ENCODE data around the gene MIOS.

The MIOS gene

DNA sequence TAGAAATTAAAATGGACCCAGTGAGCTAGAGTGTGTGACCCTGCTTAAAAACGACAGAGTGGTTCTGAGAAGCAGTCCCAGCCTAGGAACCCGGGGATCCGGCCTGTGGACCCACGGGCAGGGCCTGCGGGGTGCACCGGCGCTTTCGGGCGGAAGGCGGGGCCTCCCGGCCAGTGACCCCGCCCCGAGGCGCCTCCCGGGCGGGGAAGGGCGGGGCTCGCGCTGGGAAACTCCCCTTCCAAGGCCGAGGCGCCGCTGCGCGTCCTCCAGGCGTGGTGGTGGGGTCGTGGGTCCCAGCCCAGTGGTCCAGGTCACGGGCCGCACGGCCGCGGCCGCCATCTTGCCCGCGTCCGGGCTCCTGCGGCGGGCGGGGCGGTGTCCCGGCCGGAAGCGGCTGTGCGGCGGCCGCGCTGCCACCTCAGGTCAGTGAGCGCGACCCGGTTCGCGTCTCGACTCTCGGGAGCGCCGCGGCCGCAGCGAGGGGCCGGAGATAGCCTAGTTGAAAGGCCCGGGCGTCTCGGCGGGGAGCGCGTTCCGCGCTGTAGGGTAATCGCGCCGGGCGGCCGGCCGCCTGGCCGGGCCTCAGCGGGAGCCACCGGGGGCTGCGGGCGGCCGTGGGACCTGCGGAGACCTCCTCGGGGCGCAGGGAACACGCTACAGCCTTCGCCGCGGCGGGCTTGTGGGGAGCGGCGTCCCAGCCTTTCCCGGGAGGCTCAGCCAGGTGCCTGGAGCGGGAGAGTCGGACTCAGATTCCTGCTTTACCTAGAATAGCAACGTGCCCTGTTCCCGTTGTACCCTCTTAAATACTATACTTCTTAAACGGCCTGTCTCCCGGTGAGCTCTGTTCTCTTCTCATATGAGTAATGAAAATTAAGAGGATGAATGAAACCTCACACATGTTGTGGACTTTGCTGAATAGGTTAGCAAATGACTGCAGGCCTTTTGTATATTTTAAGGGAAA is at the start of gene MIOS:
Gene MIOS (plus strand): TSS at position 234 of the 961 bp plus-strand sequence. CDS start 5,592 bp downstream, outside the sequence.
- DNase-seq (ENCODE audit: low read depth in 2 of 2): peak in 1 of 2 experiments; percentile 27

DNA sequence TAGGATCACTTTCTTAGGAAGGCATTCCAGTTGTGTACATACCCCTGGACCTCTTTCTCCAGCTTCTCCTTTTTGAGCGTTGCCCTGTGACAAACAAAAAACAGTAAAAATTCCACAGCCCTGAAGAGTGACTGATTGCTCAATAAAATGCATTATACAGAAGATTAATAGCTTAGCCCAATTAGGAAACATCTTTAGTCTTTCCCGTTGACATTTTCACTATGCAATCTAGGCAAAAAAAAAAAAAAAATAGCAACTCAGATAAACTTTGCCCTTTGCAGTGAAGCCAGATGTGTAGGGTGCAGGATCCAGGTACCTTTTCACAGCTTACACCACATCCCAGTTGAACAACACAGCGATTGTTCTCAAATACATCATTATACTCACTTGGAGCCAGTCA is 48.9 kb upstream of the MIOS start:
- no peak for DNase-seq (ENCODE audit: low read depth in 2 of 2)

DNA sequence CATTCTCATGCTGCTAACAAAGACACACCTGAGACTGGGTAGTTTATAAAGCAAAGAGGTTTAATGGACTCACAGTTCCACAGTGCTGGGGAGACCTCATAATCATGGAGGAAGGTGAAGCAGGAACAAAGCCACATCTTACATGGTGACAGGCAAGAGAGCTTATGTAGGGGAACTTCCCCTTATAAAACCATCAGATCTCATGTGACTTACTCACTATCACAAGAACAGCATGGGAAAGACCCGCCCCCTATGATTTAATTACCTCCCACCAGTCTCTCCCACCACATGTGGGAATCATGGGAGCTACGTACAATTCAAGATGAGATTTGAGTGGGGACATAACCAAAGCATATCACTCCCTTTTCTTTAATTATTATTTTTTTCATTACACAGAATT is 47.6 kb upstream of the MIOS start:
- no peak for DNase-seq (ENCODE audit: low read depth in 2 of 2)

DNA sequence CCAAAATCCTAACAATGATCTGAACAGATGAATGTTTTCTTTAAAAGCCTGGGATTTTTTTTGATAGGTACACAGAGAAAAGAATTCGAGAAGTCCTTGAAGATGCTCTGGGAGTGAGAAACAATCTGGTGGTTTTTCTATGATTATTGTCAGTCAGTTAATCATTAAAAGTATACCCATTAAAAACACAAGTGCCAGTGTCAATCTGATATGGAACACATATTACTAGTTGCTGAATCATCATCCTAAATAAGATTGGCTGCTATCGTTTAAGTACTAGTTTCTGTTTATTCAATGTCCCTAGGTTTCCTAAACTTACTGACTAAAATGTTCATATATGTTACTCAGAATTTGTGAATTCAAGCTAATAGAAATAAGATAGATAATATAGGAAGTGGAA is 47.2 kb upstream of the MIOS start:
- DNase-seq (ENCODE audit: low read depth in 2 of 2): no peak

DNA sequence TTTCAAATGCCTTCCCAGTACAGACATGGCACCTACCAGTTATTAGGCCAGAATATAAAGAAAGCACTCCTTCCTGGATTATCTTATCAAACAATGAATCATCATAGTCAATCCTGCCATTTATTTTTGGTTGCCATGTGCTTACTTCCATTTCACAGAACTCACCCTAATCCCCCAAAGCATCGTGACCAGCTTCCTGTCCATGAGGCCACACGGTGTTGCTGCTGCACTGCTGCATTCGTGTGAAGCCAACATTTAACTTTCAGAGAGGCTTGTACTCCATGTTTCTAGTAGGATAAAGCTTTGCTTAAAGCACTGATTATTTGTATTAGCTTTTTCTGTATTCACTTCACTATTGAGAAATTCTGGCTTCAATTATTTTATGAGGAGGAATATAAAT is 45.4 kb upstream of the MIOS start:
- no peak for DNase-seq (ENCODE audit: low read depth in 2 of 2)

DNA sequence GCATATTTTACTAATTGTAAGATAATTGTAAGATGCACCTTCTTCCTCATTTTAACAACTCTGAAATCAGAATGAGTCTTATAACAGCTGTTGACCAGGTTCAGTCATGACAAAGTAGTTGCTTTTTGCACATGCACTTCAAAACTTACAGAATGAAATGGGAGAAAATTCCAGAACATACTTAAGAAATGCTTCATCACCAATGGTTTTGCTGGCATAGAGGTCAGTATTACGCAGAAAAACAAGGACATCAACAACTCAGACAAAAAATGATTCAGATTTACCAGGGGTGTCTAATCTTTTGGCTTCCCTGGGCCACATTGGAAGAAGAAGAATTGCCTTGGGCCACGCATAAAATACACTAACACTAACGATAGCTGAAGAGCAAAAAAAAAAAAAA is 44.3 kb upstream of the MIOS start:
- no peak for DNase-seq (ENCODE audit: low read depth in 2 of 2)

DNA sequence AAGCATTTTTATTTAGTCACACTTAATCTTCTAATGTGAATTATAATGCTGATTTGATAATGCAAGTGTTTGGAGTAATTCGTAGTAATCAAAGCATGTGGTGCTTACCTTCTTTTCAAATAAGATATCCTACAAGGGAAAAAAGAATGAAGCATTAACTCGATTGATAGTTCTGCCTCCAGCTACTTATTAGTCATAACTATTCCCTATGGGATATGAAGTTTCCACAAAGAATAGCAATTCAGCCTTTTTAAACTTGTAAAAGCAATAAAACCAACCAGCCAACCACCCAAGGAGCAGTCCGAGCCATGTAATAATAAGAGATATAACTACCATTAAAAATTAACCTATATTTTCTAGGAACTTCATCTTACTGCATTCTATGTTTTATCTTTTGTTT is 42.6 kb upstream of the MIOS start:
- no peak for DNase-seq (ENCODE audit: low read depth in 2 of 2)

DNA sequence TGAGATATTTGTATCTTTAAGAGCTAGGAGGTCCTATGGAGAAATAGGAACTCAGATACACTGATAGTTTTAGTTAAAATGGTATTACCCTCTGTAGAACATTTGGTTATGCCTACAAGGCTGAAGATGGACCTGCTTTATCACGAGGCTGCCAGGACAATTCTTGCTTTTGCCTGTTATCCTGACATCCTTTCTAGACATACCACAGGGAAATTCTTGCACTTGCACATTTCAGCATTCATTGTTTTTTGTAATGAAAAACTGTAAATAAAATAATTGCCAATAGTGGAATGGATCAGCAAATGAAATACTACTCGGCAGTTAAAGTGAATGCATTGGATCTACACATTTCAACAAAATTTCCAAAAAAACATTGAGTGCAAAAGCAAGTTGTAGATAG is 40.7 kb upstream of the MIOS start:
- DNase-seq (ENCODE audit: low read depth in 2 of 2): no peak

DNA sequence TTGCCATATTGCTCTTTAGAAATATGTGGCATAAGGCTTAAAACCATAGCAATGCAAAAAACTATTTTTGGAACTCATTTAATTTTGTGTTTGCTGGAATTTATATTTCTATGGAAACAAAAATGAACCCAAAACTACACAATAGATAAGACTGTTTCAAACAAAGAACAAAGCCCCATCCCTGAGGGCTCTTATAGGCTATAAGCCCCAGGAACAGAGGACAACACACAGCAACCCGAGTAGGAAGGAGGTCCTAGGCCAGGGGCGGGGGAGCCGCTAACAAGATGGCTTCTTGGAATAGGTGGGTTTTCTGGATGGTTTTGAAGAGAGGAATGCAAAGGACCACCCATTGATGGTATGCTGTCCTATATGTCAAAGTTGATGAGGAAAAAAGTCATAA is 39.6 kb upstream of the MIOS start:
- DNase-seq (ENCODE audit: low read depth in 2 of 2): no peak

DNA sequence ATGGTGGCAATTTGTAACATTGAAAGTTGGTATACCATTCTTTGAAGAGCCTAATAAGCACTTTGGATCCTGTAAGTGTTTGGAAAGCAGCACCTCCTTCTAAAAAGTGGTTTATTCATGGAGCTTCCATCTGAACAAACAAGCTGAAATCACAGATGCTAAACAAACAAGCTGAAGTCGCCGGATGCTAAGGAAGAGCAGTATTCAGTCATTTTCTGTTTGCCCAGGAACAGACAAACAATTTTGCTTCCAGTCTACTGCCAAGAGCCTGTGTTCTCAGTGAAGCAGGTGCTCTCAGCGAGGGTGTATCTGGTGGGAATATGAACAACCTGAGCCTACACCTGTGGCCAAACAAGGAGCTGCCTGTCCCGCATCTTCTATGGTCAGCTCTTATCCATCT is 37.4 kb upstream of the MIOS start:
- no peak for DNase-seq (ENCODE audit: low read depth in 2 of 2)

DNA sequence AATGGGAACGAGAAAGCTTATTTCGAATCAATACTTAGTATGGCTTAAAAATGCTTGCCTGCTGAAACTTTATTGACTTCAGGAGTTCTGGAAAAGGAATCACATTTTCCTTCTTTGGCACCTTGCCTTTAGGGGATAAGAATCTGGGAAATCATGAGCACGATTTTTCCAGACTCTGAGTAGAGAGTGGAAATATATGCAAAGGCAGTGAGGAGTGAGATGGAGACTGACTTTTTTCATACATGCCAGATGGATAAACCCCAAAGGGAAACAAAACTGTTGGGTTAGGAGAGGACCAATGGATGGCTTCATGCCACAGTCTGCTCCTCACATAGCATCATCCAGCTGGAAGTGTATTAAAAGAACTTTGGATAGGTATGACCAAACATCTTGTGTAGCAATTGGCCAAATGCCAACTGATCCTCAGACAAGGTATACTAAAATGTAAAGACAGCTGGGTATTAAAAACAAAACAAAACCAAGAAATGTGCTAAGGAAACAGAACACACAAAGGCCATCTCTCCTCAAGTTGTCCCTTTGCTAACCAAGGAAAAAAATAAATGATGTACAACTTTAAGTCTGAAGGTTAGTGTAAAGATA is 32.8 kb upstream of the MIOS start:
- DNase-seq (ENCODE audit: low read depth in 2 of 2): no peak

DNA sequence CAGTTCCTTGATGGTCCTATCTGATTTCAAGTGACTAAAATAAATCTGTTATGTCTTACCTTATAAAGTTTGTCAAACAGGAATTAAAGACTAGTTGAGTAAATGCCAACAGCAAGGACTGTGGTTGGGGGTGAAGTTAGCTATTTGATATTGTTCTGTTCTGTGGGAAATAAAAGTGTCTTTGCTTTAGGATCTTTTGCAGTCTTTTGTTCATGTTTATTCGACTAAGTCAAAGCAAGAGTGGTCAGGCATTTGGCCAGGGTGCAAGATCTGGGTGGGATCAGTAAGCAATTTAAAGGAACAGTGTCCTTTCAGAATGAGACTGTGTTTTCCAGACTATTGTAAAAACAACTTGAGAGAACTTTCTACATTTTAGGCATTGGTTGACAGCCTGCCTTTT is 31.0 kb upstream of the MIOS start, which contains the start of gene COL28A1:
Gene COL28A1 (minus strand): TSS at position 183 of the 400 bp plus-strand sequence. CDS start 2,998 bp downstream, outside the sequence.
- no peak for DNase-seq (ENCODE audit: low read depth in 2 of 2)

DNA sequence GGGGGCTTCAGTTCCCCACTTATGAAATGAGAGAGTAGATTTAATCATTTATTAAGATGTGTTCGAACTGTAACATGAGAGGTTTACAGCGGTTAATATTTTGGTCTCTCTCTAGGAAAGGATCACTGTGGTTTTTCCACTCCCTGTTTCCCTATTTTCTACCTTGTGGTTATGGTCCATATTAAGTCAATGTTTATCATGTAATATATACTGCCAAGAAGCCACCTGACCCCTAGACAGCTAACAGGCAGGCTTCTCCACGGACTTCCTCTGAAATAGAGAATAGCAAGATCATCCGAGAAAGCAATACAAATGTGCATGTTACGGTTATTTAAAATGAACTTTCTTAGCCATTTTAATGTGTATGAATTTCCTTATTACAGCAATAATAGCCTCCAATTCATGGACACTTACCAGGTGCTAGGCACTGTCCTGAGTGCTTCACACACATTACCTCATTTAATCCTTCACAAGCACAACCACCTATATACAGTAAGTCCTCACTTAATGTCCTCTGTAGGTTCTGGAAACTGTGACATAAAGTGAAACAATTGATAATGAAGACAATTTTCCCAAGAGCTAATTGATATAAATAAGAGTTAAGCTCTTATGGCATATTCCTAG is 30.2 kb upstream of the MIOS start:
- DNase-seq (ENCODE audit: low read depth in 2 of 2): no peak

DNA sequence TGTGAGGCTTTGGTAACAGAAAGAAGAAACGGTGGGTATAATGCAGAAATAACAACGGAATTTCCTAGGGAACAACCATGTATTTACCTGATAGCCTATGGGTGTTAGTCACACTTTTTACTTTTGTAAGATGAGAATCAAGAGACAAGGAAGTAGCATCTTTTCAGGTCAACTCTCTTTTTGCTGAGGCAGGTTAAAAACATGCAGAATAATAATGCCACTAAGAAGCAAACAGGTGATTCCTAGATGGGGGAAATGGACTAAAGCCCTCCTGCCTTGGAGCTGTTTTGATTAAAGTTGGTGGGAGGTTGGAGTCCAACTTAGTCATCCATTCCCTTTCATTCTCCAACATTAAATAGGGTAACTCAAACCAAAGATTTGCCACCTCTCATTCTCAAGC is 29.0 kb upstream of the MIOS start:
- DNase-seq (ENCODE audit: low read depth in 2 of 2): no peak

DNA sequence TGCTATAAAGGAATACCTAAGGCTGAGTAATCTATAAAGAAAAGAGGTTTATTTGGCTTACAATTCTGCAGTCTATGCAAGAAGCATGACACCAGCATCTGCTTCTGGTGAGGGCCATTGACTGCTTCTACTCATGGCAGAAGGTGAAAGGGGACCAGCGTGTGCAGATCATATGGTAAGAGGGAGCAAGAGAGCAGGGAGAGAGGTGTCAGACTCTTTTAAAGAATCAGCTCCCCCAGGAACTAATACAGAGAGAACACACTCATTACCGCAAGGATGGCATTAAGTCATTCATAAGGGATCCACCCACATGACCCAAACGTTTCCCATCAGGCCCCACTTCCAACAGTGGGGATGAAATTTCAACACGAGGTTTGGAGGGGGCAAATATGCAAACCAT is 27.5 kb upstream of the MIOS start:
- DNase-seq (ENCODE audit: low read depth in 2 of 2): no peak

DNA sequence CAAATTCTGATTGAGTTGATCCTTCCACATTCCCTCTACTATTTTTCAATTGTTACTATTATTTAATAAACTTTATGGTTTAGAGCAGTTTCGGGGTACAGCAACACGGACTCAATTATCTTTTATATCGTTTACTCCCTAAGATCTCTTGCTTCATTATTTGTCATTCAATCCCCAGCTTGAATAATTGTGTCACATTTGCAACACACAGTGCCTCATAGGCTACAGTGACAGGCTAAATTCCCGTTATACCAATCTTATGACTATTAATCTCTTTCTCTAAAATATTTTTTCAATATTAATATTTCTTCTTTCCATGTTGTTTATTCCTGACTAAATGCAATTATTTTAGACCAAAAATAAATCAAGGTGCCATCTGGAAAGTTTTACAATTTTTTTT is 27.0 kb upstream of the MIOS start:
- no peak for DNase-seq (ENCODE audit: low read depth in 2 of 2)

DNA sequence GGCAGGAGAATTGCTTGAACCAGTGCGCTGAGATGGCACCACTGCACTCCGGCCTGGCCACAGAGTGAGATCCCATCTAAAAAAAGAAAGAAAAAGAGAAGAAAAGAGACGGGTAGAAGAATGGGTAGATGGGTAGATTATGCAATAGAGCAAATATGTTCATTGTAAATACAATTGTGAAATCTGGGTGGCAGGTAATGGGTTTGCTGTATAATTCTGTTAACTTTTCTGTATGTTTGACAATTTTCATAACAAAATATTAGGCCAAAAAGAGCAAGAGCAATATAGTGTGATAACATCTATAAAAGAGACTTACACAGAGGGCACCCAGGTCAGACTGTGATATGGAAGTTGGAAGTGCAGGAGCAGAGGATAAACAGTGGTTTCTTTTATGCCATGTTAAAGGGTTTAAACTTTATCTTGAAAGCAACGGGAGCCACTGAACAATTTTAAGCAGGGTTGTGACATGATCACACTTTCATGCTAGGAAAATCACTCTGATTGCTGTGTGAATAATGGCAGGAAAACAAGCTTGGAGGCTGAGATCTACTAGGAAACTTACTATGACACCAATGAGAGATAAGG is 24.3 kb upstream of the MIOS start:
- DNase-seq (ENCODE audit: low read depth in 2 of 2): no peak

DNA sequence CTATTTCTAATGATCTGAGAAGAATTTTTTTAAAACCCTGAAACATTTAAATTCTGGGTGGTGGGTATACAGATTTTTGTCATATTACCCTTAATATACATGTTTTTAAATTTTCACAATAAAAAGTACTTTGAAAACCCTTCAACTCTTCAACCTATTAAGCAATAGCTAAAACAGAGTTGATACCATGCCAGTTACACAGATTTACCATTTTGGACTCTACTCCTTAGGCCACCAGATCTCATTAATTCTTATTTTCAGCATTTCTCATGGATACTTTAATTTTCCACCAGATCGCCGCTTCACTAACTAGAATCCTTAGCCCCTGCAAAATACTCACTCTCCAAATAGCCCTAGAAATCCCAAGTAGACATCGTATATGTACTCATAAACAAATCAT is 18.3 kb upstream of the MIOS start:
- no peak for DNase-seq (ENCODE audit: low read depth in 2 of 2)

DNA sequence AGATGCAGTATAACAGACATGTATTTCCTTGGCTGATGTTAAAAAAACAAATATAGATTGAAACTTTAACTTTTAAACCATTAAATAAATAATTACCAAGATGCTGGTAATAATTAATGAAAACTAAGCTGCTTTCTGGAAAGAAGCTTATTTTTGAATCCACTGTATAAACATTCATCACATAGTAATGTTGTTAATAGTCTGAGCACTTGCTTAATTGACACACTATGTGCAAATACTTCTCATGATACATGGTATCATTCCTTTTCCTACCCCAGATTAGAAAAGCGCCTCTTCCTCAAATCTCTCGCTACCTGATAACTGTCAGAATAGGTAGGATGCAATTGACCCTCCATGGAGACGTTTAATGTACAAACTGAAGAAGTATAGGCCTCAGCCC is 16.0 kb upstream of the MIOS start:
- no peak for DNase-seq (ENCODE audit: low read depth in 2 of 2)

DNA sequence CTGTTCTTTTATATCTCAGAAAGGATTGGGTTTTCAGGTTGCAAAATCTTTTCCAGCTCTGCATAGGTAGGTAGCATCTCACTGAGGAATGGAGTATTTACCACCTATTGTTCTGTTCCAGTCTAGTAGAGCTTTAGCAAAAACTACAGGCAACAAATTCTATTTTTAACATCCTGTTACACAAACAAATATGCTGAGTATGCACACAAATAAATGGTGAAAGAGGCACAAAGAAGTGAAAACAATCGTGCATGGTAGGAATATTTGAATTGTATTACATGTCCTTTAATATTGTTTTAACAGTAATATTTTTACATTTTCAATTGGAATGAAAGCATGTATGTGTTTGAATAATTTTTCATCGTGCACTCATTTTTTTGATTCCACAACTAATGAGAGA is 14.5 kb upstream of the MIOS start:
- no peak for DNase-seq (ENCODE audit: low read depth in 2 of 2)

DNA sequence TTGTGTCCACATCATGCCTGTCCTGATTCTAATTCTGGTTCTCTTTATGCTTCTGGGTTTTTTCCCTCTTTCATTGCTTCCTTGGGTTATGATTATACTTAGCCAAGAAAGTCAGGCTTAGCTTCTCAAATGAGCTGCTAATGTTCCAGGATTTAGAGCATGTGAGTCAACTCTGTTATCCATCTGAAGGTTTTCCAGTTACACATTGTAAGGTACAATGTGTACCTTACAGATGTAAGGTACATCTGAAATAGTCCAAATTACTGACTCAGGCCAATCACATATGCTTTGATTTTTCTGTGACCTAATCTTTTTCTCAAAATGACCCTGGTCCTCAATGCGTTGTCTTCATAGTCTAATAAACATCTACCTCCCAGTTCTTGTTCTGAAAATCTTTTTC is 13.3 kb upstream of the MIOS start:
- DNase-seq (ENCODE audit: low read depth in 2 of 2): no peak

DNA sequence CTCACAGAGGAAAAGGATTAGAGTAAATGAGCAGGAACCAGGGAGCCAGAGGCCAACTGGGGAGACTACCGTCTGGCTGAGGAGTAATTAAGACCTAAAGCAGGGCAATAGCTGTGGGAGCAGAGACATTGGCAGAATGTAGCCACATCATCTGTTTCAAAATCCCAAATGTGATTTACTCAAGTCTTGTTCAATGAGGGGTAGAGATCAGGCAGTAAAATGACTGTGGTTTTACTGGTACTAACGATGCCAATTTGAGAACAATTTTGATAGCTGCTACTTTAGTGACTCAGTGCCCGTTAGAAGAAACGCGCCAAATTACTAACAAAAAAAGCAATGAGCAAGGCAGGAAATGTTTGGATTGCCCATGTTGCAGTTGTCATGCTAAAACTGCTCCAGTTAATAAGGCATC is 12.7 kb upstream of the MIOS start:
- DNase-seq (ENCODE audit: low read depth in 2 of 2): peak; percentile 70 to 71

Measured in fibroblast of skin of left quadriceps (primary cell).